Ecto neural progenitor cell (in vitro differentiated cells): ENCODE results near the gene PSMA7.
"Not testable (repeated sequence)": the region's sequence is repeated elsewhere in the genome, so short reads cannot be mapped to it uniquely, and the experiment has no call there.

Source experiments
- DNase-seq: peaks from one replicate; pipeline ENCODE4 v3.0.0-alpha.2; 2018; ENCODE audit warnings: low spot score

Gene PSMA7

GRCh38 chr20:62155428-62156253, 12.4 kb upstream of the PSMA7 start:
- no peak for DNase-seq

GRCh38 chr20:62151835-62152364, 8.7 kb upstream of the PSMA7 start:
- no peak for DNase-seq

- DNase-seq: no peak
Measured at GRCh38 chr20:62151225-62151624, 8.0 kb upstream of the PSMA7 start.

- DNase-seq: no peak
Measured at GRCh38 chr20:62150310-62150575, 7.0 kb upstream of the PSMA7 start.

GRCh38 chr20:62149532-62150309, 6.5 kb upstream of the PSMA7 start:
- no peak for DNase-seq

GRCh38 chr20:62148908-62149314, 5.7 kb upstream of the PSMA7 start:
- no peak for DNase-seq

- not testable (repeated sequence) for DNase-seq
Measured at GRCh38 chr20:62148383-62148782, 5.2 kb upstream of the PSMA7 start.

GRCh38 chr20:62147528-62147927, 4.3 kb upstream of the PSMA7 start:
- DNase-seq: no peak

- no peak for DNase-seq
Measured at GRCh38 chr20:62147125-62147524, 3.9 kb upstream of the PSMA7 start.

- DNase-seq: no peak
Measured at GRCh38 chr20:62146019-62146755, 3.0 kb upstream of the PSMA7 start.

GRCh38 chr20:62145688-62146018, 2.5 kb upstream of the PSMA7 start:
- no peak for DNase-seq

- peak; percentile 66 for DNase-seq
Measured at GRCh38 chr20:62143957-62144825, 997 bp upstream of the PSMA7 start.

- peak; percentile 65 for DNase-seq
Measured at GRCh38 chr20:62142252-62143080, 728 bp downstream of the PSMA7 start.

- no peak for DNase-seq
Measured at GRCh38 chr20:62141397-62142251, 1.6 kb downstream of the PSMA7 start.

- no peak for DNase-seq
Measured at GRCh38 chr20:62141043-62141396, 2.2 kb downstream of the PSMA7 start.

GRCh38 chr20:62139636-62140035, 3.6 kb downstream of the PSMA7 start:
- DNase-seq: no peak

GRCh38 chr20:62138912-62139311, 4.3 kb downstream of the PSMA7 start:
- DNase-seq: no peak

GRCh38 chr20:62138204-62138543, 5.0 kb downstream of the PSMA7 start:
- DNase-seq: no peak

- no peak for DNase-seq
Measured at GRCh38 chr20:62137478-62138203, 5.6 kb downstream of the PSMA7 start.

GRCh38 chr20:62137092-62137384, 6.2 kb downstream of the PSMA7 start:
- DNase-seq: no peak
